SK-N-SH (cell line): ENCODE results near the gene CDKN2B-AS1. TPM values are rescaled to one million over a fixed set of nuclear protein-coding genes. Genes with fewer than 3 reads are reported as not detected.

Experiments used
- CTCF ChIA-PET: fragments of 300-600, 350-600 bp; formaldehyde crosslinking; extraction: SDS; loops from one replicate; lab custom pipeline; 2021; lab: Yijun Ruan, JAX
- POLR2A ChIA-PET: fragments of 350-600 bp; sonication (Branson Sonifier 250); formaldehyde crosslinking; extraction: SDS; loops from one replicate; lab custom pipeline; 2020; ENCODE audit warnings: antibody characterized with exemption, inconsistent platforms; lab: Yijun Ruan, JAX
- DNase-seq: peaks from one replicate; pipeline ENCODE4 v3.0.0; 2012
- H2AFZ ChIP-seq: fragments of 200-600 bp; sonication (generic); 2 replicates; pipeline ENCODE4 v1.8.1; 2016; ENCODE audit warnings: antibody characterized with exemption, mild to moderate bottlenecking, low read depth
- H3F3A ChIP-seq: fragments of 200-600 bp; sonication (generic); replicated peaks from 2 replicates; pipeline ENCODE3; 2016; ENCODE audit warnings: antibody characterized with exemption, mild to moderate bottlenecking; ENCODE audit not compliant: insufficient read depth
- H3K27ac ChIP-seq, 2 experiments: fragments of 200-500 bp in 1 of 2; fragments of 200-600 bp in 1 of 2; sonication (Bioruptor generic) in 1 of 2; sonication (generic), shearing (Covaris generic) in 1 of 2; 2 replicates each; pipeline versions ENCODE4 v1.5.1 to v1.6.1; 2014 to 2016; ENCODE audit warnings: low read depth in 2 of 2, inconsistent platforms in 1 of 2, low read length in 1 of 2, mild to moderate bottlenecking in 1 of 2, mixed read lengths in 1 of 2
- H3K27me3 ChIP-seq: fragments of 200-600 bp; sonication (generic), shearing (Covaris generic); 2 replicates; pipeline ENCODE4 v1.6.1; 2016; ENCODE audit warnings: mixed run types; ENCODE audit not compliant: insufficient read depth
- H3K36me3 ChIP-seq, 2 experiments: fragments of 200-500 bp in 1 of 2; fragments of 200-600 bp in 1 of 2; sonication (Bioruptor generic) in 1 of 2; sonication (generic) in 1 of 2; replicated peaks in 1 of 2; 2 replicates each; pipeline versions ENCODE3 to v1.5.1; 2014 to 2016; ENCODE audit warnings: low read length in 1 of 2, mild to moderate bottlenecking in 1 of 2; ENCODE audit not compliant: insufficient read depth in 2 of 2, control insufficient read depth in 1 of 2
- H3K4me1 ChIP-seq, 2 experiments: fragments of 200-500 bp in 1 of 2; fragments of 200-600 bp in 1 of 2; sonication (Bioruptor generic) in 1 of 2; sonication (generic), shearing (Covaris generic) in 1 of 2; 2 replicates each; pipeline versions ENCODE4 v1.5.1 to v1.6.1; 2014 to 2016; ENCODE audit warnings: low read depth in 1 of 2, low read length in 1 of 2, mixed run types in 1 of 2; ENCODE audit not compliant: insufficient read depth in 2 of 2, control insufficient read depth in 1 of 2
- H3K4me2 ChIP-seq: fragments of 200-600 bp; sonication (generic), shearing (Covaris generic); 2 replicates; pipeline ENCODE4 v1.6.1; 2017; ENCODE audit warnings: mixed run types
- H3K4me3 ChIP-seq, 2 experiments: fragments of 200-500 bp in 1 of 2; fragments of 200-600 bp in 1 of 2; sonication (Bioruptor generic) in 1 of 2; sonication (generic), shearing (Covaris generic) in 1 of 2; 2 replicates each; pipeline versions ENCODE4 v1.5.1 to v1.8.1; 2014 to 2016; ENCODE audit warnings: low read depth in 2 of 2, inconsistent platforms in 1 of 2, low read length in 1 of 2, mild to moderate bottlenecking in 1 of 2, mixed read lengths in 1 of 2, moderate library complexity in 1 of 2
- H3K79me2 ChIP-seq: fragments of 200-600 bp; sonication (generic); 2 replicates; pipeline ENCODE4 v1.8.1; 2017; ENCODE audit warnings: mild to moderate bottlenecking; ENCODE audit not compliant: insufficient read depth
- H3K9ac ChIP-seq: fragments of 200-600 bp; sonication (generic); 2 replicates; pipeline ENCODE4 v1.6.1; 2017; ENCODE audit warnings: mixed run types
- H3K9me2 ChIP-seq: fragments of 200-600 bp; sonication (generic); 2 replicates; pipeline ENCODE4 v1.6.1; 2017; ENCODE audit warnings: mixed run types
- H3K9me3 ChIP-seq: fragments of 200-600 bp; sonication (generic); 2 replicates; pipeline ENCODE4 v1.6.1; 2017; ENCODE audit warnings: mixed run types, mild to moderate bottlenecking, moderate library complexity
- H4K20me1 ChIP-seq: fragments of 200-600 bp; sonication (generic); 2 replicates; pipeline ENCODE4 v1.6.1; 2017; ENCODE audit warnings: mild to moderate bottlenecking, mixed run types; ENCODE audit not compliant: insufficient read depth
- ELF1 ChIP-seq: IDR thresholded peaks from 2 replicates; pipeline ENCODE4 v1.4.0; 2012
- EZH2phosphoT487 ChIP-seq: fragments of 200-600 bp; sonication (generic); IDR thresholded peaks from 2 replicates; pipeline ENCODE4 v1.6.1; 2017; ENCODE audit warnings: low read depth, mixed run types, mild to moderate bottlenecking, antibody characterized with exemption, moderate library complexity, borderline replicate concordance
- FOXJ3 ChIP-seq: sonication (generic); formaldehyde crosslinking; IDR thresholded peaks from 2 replicates; pipeline ENCODE4 v1.5.1; 2020; ENCODE audit warnings: mild to moderate bottlenecking, missing genetic modification reagents
- GABPA ChIP-seq: IDR thresholded peaks from 2 replicates; pipeline ENCODE4 v1.4.0; 2012; ENCODE audit warnings: low read depth, mild to moderate bottlenecking
- GATA2 ChIP-seq: sonication (generic); formaldehyde crosslinking; IDR thresholded peaks from 2 replicates; pipeline ENCODE4 v1.5.0; 2020; ENCODE audit warnings: mild to moderate bottlenecking, missing genetic modification reagents
- JUND ChIP-seq: IDR thresholded peaks from 2 replicates; pipeline ENCODE4 v1.4.0; 2012
- MEF2A ChIP-seq: IDR thresholded peaks from 2 replicates; pipeline ENCODE4 v1.4.0; 2012; ENCODE audit warnings: low read depth, borderline replicate concordance
- MXI1 ChIP-seq: IDR thresholded peaks from 2 replicates; pipeline ENCODE4 v1.6.1; 2012; ENCODE audit warnings: mild to moderate bottlenecking, low read depth, low read length, improper control_type of control experiment
- POLR2AphosphoS5 ChIP-seq: IDR thresholded peaks from 2 replicates; pipeline ENCODE4 v1.6.1; 2012; ENCODE audit warnings: low read depth, low read length
- RAD21 ChIP-seq: IDR thresholded peaks from 2 replicates; pipeline ENCODE4 v1.6.1; 2012; ENCODE audit warnings: mild to moderate bottlenecking, low read length
- RCOR1 ChIP-seq: fragments of 150-350 bp; IDR thresholded peaks from 2 replicates; pipeline ENCODE4 v1.6.1; 2017; ENCODE audit warnings: antibody characterized with exemption, low read length
- RFX5 ChIP-seq: IDR thresholded peaks from 2 replicates; pipeline ENCODE4 v1.6.1; 2012; ENCODE audit warnings: mild to moderate bottlenecking, improper control_type of control experiment, low read length
- TCF12 ChIP-seq: IDR thresholded peaks from 2 replicates; pipeline ENCODE4 v1.4.0; 2012
- WGBS: methylation state at CpG from one replicate; pipeline ENCODE4 v1.1.6; 2017; ENCODE audit warnings: low lambda C conversion rate; 5-methylcytosine and 5-hydroxymethylcytosine counted together
- polyA plus RNA-seq, 3 experiments: library from polyadenylated mRNA; depleted of rRNA; stranded (reverse); fragments of >200 nt; gene quantifications; 2 replicates each; pipeline ENCODE4 v1.2.3, GENCODE V29; 2012
- TF ChIP-seq, protein P1 (sequence below): fragments of 200-600 bp; sonication (generic); IDR thresholded peaks from 2 replicates; pipeline ENCODE4 v1.6.1; 2017; ENCODE audit warnings: antibody characterized with exemption, mild to moderate bottlenecking, moderate library complexity
- TF ChIP-seq, protein P2 (sequence below): IDR thresholded peaks from 2 replicates; pipeline ENCODE4 v1.6.1; 2012; ENCODE audit warnings: mild to moderate bottlenecking, low read depth, low read length, moderate library complexity
- TF ChIP-seq, protein P3 (sequence below): IDR thresholded peaks from 2 replicates; pipeline ENCODE4 v1.4.0; 2012; ENCODE audit warnings: low read depth, borderline replicate concordance
- TF ChIP-seq, protein P4 (sequence below): IDR thresholded peaks from 2 replicates; pipeline ENCODE4 v1.4.0; 2012; ENCODE audit warnings: low read depth

Gene CDKN2B-AS1
- polyA plus RNA-seq, 1 of the 3 experiments (the other 2 are of a cell fraction): 0.25 TPM

DNA sequence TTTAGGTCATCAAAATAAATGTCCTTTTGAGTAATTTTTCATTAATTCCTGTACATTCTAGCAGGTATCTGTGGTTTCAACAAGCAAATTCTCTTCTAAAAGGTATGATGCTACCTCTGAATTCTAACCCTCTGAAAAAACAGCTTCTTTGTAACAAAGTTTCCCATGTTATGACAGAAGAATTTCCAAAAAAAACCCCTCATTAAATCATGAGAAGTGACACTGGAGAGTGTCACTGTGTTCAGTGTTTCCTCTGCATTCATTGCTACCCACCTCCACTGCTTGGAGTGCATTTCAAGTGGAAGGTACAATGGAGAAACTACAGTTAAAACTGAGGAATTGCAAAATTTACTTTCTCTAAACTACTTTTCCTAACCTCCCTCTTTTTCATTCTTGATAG is 10.5 kb upstream of the CDKN2B-AS1 start (continued):
- TF ChIP-seq, protein P1, sequence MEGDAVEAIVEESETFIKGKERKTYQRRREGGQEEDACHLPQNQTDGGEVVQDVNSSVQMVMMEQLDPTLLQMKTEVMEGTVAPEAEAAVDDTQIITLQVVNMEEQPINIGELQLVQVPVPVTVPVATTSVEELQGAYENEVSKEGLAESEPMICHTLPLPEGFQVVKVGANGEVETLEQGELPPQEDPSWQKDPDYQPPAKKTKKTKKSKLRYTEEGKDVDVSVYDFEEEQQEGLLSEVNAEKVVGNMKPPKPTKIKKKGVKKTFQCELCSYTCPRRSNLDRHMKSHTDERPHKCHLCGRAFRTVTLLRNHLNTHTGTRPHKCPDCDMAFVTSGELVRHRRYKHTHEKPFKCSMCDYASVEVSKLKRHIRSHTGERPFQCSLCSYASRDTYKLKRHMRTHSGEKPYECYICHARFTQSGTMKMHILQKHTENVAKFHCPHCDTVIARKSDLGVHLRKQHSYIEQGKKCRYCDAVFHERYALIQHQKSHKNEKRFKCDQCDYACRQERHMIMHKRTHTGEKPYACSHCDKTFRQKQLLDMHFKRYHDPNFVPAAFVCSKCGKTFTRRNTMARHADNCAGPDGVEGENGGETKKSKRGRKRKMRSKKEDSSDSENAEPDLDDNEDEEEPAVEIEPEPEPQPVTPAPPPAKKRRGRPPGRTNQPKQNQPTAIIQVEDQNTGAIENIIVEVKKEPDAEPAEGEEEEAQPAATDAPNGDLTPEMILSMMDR: no peak
- TF ChIP-seq, protein P2, sequence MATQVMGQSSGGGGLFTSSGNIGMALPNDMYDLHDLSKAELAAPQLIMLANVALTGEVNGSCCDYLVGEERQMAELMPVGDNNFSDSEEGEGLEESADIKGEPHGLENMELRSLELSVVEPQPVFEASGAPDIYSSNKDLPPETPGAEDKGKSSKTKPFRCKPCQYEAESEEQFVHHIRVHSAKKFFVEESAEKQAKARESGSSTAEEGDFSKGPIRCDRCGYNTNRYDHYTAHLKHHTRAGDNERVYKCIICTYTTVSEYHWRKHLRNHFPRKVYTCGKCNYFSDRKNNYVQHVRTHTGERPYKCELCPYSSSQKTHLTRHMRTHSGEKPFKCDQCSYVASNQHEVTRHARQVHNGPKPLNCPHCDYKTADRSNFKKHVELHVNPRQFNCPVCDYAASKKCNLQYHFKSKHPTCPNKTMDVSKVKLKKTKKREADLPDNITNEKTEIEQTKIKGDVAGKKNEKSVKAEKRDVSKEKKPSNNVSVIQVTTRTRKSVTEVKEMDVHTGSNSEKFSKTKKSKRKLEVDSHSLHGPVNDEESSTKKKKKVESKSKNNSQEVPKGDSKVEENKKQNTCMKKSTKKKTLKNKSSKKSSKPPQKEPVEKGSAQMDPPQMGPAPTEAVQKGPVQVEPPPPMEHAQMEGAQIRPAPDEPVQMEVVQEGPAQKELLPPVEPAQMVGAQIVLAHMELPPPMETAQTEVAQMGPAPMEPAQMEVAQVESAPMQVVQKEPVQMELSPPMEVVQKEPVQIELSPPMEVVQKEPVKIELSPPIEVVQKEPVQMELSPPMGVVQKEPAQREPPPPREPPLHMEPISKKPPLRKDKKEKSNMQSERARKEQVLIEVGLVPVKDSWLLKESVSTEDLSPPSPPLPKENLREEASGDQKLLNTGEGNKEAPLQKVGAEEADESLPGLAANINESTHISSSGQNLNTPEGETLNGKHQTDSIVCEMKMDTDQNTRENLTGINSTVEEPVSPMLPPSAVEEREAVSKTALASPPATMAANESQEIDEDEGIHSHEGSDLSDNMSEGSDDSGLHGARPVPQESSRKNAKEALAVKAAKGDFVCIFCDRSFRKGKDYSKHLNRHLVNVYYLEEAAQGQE: no peak

DNA sequence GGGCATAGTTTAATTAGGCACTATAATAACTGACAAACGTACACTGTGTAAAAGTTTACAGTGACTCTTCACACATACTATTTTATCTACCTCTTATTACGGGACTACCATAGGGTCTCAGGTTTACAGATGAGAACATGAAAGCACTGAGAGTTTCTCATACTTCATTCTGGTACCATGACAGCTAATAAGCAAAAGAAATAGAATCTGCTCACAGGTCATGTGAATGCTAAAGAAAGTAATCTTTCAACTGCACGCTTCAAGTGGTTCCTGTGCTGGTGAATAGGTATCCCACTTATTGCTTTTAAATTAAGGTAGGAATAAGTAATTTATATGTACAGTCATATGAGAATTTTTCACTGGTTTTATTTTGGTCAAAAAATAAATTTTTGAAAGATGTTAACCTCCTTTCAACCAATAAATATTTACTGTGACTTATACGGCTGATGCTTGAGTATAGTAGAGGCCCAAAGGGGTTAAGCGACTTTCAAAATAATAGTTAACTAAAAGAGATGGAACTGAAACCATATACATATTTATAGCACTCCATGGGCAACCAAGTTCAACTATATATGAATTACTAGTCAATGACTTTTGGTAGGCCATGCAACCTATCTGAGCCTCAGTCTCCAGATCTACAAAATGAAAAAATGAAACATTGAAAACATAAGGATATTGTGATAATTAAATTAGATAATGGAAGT is 8.5 kb upstream of the CDKN2B-AS1 start:
- no peak overlapping the region for H3K27ac ChIP-seq
- no peaks in the 10 kb centered on the region for H3K9me3 ChIP-seq
- H2AFZ ChIP-seq: no peak overlapping the region; the same call in 1 of the 2 replicates
- no peak overlapping the region for H3K4me2 ChIP-seq
- no peak for TF ChIP-seq GABPA
- TF ChIP-seq, protein P3, sequence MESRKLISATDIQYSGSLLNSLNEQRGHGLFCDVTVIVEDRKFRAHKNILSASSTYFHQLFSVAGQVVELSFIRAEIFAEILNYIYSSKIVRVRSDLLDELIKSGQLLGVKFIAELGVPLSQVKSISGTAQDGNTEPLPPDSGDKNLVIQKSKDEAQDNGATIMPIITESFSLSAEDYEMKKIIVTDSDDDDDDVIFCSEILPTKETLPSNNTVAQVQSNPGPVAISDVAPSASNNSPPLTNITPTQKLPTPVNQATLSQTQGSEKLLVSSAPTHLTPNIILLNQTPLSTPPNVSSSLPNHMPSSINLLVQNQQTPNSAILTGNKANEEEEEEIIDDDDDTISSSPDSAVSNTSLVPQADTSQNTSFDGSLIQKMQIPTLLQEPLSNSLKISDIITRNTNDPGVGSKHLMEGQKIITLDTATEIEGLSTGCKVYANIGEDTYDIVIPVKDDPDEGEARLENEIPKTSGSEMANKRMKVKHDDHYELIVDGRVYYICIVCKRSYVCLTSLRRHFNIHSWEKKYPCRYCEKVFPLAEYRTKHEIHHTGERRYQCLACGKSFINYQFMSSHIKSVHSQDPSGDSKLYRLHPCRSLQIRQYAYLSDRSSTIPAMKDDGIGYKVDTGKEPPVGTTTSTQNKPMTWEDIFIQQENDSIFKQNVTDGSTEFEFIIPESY: no peak
- no peak for TF ChIP-seq MEF2A
- TF ChIP-seq RAD21: no peak
- TF ChIP-seq GATA2: no peak
- TF ChIP-seq, protein P4, sequence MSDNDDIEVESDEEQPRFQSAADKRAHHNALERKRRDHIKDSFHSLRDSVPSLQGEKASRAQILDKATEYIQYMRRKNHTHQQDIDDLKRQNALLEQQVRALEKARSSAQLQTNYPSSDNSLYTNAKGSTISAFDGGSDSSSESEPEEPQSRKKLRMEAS: no peak
- TF ChIP-seq RFX5: no peak
- no peak for TF ChIP-seq FOXJ3 (CRISPR knock-in tag)
- TF ChIP-seq, protein P1: no peak
- TF ChIP-seq EZH2phosphoT487: no peak
- TF ChIP-seq TCF12: no peak
- no peak for TF ChIP-seq RCOR1
- TF ChIP-seq POLR2AphosphoS5: no peak
- no peak for TF ChIP-seq JUND
- TF ChIP-seq MXI1: no peak
- TF ChIP-seq ELF1: no peak
- no peaks in the 10 kb centered on the region for H3K9me2 ChIP-seq
- ChIA-PET POLR2A (no interaction called here), CTCF (interaction anchor here (0.9 to 2.2 kb wide), 5 partner anchors 9 to 172 kb away, joined by 3 to 6 read pairs (median 4); partner anchors contain the start of gene CDKN2B)
- H3K4me3 ChIP-seq: no peak overlapping the region
- no peaks in the 10 kb centered on the region for H3K36me3 ChIP-seq
- H3K4me1 ChIP-seq: no peaks in the 10 kb centered on the region; a peak in 1 of 4 replicates
- 77% methylated on average over 5 of the region's 5 CpGs for WGBS
- H3K79me2 ChIP-seq: no peaks in the 10 kb centered on the region
- H3K9ac ChIP-seq: no peak overlapping the region
- no peaks in the 10 kb centered on the region; the same call in 1 of the 2 replicates for H3K27me3 ChIP-seq
- no peaks in the 10 kb centered on the region for H4K20me1 ChIP-seq
- no peak for DNase-seq
- no peaks in the 10 kb centered on the region for H3F3A ChIP-seq
